GM21528 (cell line): ENCODE data around the gene BICD1.

Experiments
- ATAC-seq: cut with Tn5 transposase; IDR thresholded peaks from one replicate; pipeline ENCODE4 v1.9.1; 2021; ENCODE audit warnings: mild to moderate bottlenecking, moderate library complexity; ENCODE audit not compliant: unreplicated experiment, low FRiP score

The BICD1 gene

GRCh38 chr12:32233568-32233967 lies 126.9 kb downstream of the BICD1 start:
- ATAC-seq: no peak

- no peak for ATAC-seq
Observed at GRCh38 chr12:32235251-32235650, 128.6 kb downstream of the BICD1 start.

GRCh38 chr12:32240162-32240561 lies 133.5 kb downstream of the BICD1 start:
- no peak for ATAC-seq

GRCh38 chr12:32240831-32241230 lies 134.2 kb downstream of the BICD1 start:
- no peak for ATAC-seq

- no peak for ATAC-seq
Observed at GRCh38 chr12:32242641-32243040, 136.0 kb downstream of the BICD1 start.

GRCh38 chr12:32248441-32249140 lies 141.9 kb downstream of the BICD1 start:
- ATAC-seq: no peak

GRCh38 chr12:32249777-32250176 lies 143.1 kb downstream of the BICD1 start:
- no peak for ATAC-seq

- ATAC-seq: peak; percentile 79
Observed at GRCh38 chr12:32252199-32253073, 145.8 kb downstream of the BICD1 start.

- ATAC-seq: no peak
Observed at GRCh38 chr12:32253154-32253790, 146.6 kb downstream of the BICD1 start.

- no peak for ATAC-seq
Observed at GRCh38 chr12:32254260-32254956, 147.8 kb downstream of the BICD1 start.

GRCh38 chr12:32255588-32255987 lies 148.9 kb downstream of the BICD1 start:
- no peak for ATAC-seq

GRCh38 chr12:32257695-32258496 lies 151.2 kb downstream of the BICD1 start:
- no peak for ATAC-seq

- ATAC-seq: no peak
Observed at GRCh38 chr12:32260696-32261095, 154.0 kb downstream of the BICD1 start.

GRCh38 chr12:32261638-32262037 lies 155.0 kb downstream of the BICD1 start:
- no peak for ATAC-seq

- ATAC-seq: peak; percentile 63
Observed at GRCh38 chr12:32264961-32265360, 158.3 kb downstream of the BICD1 start.

- no peak for ATAC-seq
Observed at GRCh38 chr12:32265456-32265855, 158.8 kb downstream of the BICD1 start.

- ATAC-seq: no peak
Observed at GRCh38 chr12:32265951-32266350, 159.3 kb downstream of the BICD1 start.

- ATAC-seq: no peak
Observed at GRCh38 chr12:32266756-32267155, 160.1 kb downstream of the BICD1 start.

GRCh38 chr12:32270818-32271710 lies 164.4 kb downstream of the BICD1 start:
- no peak for ATAC-seq
